H1 (cell line): Measurements from ENCODE around the gene MYO7B. TPM values are rescaled to one million over a fixed set of nuclear protein-coding genes. Genes with fewer than 3 reads are reported as not detected.

Source experiments
- CBX5 ChIP-seq: fragments of 300-800, 300-1000 bp; sonication (generic); IDR thresholded peaks from 2 replicates; pipeline ENCODE4 v1.7.1; 2016; ENCODE audit warnings: antibody characterized with exemption, low read length, low read depth
- CREB1 ChIP-seq: IDR thresholded peaks from 2 replicates; pipeline ENCODE4 v1.6.1; 2012; ENCODE audit warnings: inconsistent platforms
- EP300 ChIP-seq, 2 experiments: IDR thresholded peaks; 1 replicate in 1 of 2; 2 replicates in 1 of 2; pipeline ENCODE4 v1.6.1; 2011 to 2012; ENCODE audit warnings: low read depth in 2 of 2, low read length in 2 of 2, mild to moderate bottlenecking in 2 of 2, borderline replicate concordance in 1 of 2, inconsistent platforms in 1 of 2, moderate library complexity in 1 of 2
- JUN ChIP-seq: IDR thresholded peaks from 2 replicates; pipeline ENCODE4 v1.6.1; 2011; ENCODE audit warnings: low read depth, mild to moderate bottlenecking, improper control_type of control experiment, low read length
- POU5F1 ChIP-seq: IDR thresholded peaks from 2 replicates; pipeline ENCODE4 v1.6.1; 2011; ENCODE audit warnings: low read depth, mild to moderate bottlenecking, low read length, moderate library complexity
- RBBP5 ChIP-seq: IDR thresholded peaks from 2 replicates; pipeline ENCODE4 v1.7.1; 2012; ENCODE audit warnings: low read depth, mild to moderate bottlenecking, inconsistent platforms, low read length, moderate library complexity, borderline replicate concordance
- SIN3A ChIP-seq, 2 experiments: IDR thresholded peaks in 1 of 2; conservative IDR thresholded peaks in 1 of 2; 2 replicates each; pipeline ENCODE4 v1.6.1; 2011 to 2012; ENCODE audit warnings: low read length in 2 of 2, improper control_type of control experiment in 1 of 2, low read depth in 1 of 2, mild to moderate bottlenecking in 1 of 2
- polyA plus RNA-seq, 7 experiments: library from polyadenylated mRNA; depleted of rRNA in 3 of 7; stranded (reverse) in 5 of 7; unstranded in 2 of 7; fragments of >200 nt in 5 of 7; fragments of 200-250 nt in 2 of 7; gene quantifications; 1 replicate in 5 of 7; 2 replicates in 1 of 7; 4 replicates in 1 of 7; pipeline versions ENCODE4 v1.2.1 to v1.2.3, GENCODE V29; 2011 to 2013; ENCODE audit warnings: missing spikeins in 2 of 7, mixed read lengths in 2 of 7
- total RNA-seq: library from RNA; stranded (reverse); fragmentation: NEBNext Ultra II Directional; extraction: Animal tissue kit (Norgen Biotek cat#: 25700); gene quantifications from 2 replicates; pipeline ENCODE4 v1.2.1, GENCODE V29; 2021

MYO7B gene
- total and polyA plus RNA-seq, 2 of the 8 experiments (the other 6 are each of a cell fraction or from before 2014, with no cell fraction given), result not detected

GRCh38 chr2:127577503-127577902 is 42.0 kb downstream of the MYO7B start (continued):
- TF ChIP-seq EP300 (IDR thresholded peaks at IDR 0.05; ENCODE audit: borderline replicate concordance in 1 of 2, low read depth in 2 of 2, low read length in 2 of 2) (no peak), SIN3A (conservative IDR thresholded peaks at IDR 0.05 in 1 of 2, IDR thresholded peaks at IDR 0.05 in 1 of 2; ENCODE audit: low read depth in 1 of 2, low read length in 2 of 2) (no peak), CBX5 (no peak), JUN (no peak), POU5F1 (no peak), CREB1 (no peak), RBBP5 (no peak)
